DMS 273 (cell line): ENCODE measurements around the gene NCBP2.
A peak's percentile ranks its signal among the peaks of the same experiment; 100 is the strongest.

Source experiments
- DNase-seq: peaks from one replicate; lab custom pipeline; 2025; ENCODE audit not compliant: unreplicated experiment; lab: John Stamatoyannopoulos, UW

Gene NCBP2

GRCh38 chr3:196942226-196942914 lies at the start of gene NCBP2:
Gene NCBP2, minus strand, starts transcription at chr3:196942528. Its CDS starts 25 bp downstream, at chr3:196942503.
- DNase-seq = peak; percentile 100

DNA sequence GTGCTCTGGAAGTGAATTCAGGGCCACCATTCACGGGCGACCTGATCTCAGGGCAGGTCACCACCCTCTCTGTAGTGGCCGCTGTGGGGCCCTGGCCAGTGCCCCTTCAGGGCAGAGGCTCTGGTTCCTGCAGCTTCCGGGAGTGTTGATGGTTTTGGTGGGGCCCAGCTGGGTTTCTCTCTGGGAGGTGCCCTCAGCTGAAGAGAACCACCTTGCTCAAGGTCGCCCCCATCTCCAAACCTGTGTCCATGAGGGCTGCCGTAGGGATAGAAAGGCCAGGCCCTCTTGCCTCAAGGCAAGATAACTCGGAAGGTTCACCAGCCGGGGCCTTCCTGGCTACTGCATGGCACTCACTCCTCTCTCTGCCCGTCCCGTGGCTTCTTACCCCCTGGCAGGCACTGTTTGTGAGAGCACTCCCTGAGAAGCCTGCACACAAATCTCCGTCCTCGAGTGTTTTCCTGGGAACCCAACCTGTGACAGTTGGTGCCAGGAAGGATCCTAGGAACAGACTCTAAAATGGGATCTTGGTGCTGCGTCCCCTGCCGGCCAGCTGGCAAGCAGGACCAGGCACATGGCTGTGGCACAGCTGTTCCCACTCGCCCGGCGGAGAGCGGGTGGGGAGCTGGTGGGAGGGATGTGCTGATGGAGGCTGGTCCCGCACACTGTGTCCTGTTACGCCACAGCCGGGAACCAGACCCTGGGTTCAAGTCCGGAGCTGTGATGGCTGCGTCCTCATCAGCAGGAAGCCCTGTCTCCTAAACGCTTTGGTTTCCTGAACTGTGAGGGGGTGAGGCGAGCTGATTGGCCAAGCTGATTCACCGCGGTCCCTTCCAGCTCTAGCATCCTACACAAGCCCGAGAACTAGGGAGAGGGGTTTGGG lies 49.5 kb upstream of the NCBP2 start:
- DNase-seq = peak; percentile 40

- DNase-seq = no peak
These were observed 48.3 kb upstream of the NCBP2 start for GRCh38 chr3:196990601-196991007.

DNA sequence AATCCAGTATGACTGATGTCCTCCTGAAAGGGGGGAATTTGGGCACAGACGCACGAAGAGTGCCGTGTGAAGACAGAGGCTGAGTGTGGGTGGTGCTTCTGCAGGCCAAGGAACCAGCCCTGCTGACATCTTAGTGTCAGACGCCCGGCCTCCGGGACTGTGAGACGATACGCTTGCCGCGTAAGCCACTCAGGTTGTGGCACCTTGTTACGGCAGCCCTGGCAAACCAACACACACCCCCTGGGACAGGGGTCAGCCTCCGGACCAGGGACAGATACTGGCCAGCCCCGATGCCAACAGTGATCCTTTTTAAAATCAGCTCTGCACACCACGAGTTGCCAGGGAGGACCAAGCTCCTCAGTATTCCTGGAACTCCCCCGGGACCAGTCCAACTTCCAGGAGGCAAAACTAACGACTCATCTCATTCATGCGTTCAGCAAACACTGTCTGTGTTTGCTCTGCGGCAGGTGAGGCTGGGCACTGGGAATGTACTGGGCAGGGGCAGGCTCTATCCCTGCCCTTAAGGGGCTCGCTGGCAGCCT lies 47.5 kb upstream of the NCBP2 start:
- no peak for DNase-seq

- DNase-seq = peak; percentile 65
These were observed 46.1 kb upstream of the NCBP2 start for GRCh38 chr3:196988241-196989029.

DNA sequence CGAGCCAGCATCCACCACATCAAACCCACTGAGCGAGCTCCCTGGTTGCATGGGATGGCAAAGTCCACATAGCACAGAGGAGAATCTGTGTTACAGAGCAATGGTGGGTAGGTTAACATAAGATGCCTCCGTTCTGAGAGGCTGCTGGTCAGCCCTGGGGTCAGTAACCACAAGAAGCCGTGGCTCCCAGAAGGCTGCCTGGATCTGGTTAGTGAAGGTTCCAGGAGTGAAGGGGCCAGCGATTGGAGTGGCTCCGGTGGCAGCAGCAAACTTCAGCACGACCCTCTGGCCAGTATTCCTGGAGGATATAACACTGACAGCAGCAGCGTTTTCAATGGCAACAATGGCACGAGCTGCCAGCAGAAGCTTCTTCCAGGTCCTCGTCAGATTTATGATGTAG lies 44.7 kb upstream of the NCBP2 start:
- DNase-seq = no peak

- no peak for DNase-seq
These were observed 43.9 kb upstream of the NCBP2 start for GRCh38 chr3:196985954-196986885.

DNA sequence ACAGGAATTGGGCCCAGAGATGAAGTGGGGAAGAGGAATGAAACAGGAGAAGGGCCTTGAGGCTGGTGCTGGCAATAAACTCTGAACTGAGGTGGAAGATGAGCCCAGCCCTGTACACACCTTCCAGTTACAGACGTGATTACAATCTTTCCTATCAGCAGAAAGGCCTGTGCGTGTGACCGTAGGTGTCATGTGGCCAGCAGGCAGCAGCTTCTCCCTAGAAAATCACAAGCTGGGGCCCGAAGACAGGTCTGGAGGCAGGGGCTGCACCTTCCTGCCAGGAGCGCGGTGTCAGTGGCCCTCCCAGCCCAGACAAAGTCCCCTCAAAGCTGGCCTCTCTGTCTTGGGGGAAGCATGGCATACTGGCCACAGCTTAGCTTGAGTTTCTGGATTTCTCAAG lies 43.0 kb upstream of the NCBP2 start:
- DNase-seq = no peak

DNA sequence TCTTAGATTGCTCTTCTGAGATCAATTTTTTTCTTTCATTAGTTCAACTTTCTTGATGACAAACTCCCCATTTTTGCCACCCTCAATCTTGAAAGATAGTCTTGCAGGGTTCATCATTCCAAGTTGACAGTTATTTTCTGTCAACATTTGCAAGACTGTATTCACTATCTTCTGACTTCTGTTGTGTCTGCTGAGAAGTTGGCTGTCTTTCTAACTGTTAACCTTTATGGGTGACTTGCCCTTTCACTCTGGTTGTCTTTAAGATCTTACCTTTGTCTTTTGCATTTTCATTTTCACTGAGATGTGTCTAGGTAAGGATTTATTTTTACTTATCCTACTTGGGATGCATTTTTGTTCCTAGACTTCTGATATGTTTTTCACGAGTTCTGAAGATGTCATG lies 40.9 kb upstream of the NCBP2 start:
- DNase-seq = no peak

DNA sequence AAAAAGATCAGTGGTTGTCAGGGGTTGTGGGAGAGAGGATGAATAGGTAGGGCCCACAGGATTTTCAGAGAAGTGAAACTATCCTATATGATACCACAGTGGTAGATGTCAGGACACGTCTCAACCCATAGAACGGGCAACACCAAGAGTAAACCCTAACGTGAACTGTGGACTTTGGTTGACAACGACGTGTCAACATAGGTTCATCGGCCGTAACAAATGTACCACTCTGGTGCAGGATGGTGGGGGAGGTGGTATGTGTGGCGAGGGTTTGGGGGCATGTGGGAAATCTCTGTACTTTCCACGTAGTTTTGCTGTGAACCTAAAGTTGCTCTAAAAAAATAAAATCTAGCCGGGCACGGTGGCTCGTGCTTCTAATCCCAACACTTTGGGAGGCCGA lies 39.3 kb upstream of the NCBP2 start:
- DNase-seq = no peak

DNA sequence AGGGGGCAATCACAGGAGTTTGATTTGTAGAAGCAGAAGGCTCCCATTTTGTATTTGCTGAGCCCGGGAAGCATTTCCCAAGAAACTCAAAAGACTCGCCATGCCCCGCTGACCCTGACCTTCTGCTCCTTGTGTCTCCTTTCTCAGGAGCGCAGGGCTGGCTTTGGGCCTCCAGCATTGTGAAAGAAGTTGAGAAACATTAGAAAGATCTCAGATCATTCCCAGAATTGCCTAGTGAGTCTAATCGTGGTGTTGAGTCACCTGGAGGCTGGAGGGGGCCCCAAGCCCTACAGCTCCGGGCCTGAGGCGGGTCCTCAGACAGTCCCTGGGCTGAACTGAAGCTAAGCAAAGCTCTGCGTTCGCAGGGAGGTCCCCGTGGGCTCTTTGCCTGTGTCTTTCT lies 37.2 kb upstream of the NCBP2 start:
- no peak for DNase-seq

DNA sequence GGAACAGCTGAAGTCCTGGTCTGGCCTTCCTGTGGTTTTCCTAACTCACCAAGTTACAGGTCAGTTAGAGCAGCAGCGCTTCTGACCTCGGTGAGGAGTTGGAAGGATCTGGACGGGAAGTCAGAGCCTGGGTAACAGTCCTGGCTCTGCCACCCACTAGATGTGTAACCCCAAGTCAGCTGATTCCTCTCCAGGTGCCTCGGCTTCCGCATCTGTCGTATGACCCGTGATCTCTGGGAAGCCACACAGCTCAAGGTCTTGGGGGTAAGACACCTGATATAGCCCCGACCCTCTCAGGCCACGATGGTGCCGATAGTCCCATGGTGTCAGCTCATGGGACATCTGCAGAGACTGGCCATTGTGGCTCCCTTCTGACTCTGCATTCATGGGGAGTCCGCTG lies 34.6 kb upstream of the NCBP2 start:
- DNase-seq = no peak

DNA sequence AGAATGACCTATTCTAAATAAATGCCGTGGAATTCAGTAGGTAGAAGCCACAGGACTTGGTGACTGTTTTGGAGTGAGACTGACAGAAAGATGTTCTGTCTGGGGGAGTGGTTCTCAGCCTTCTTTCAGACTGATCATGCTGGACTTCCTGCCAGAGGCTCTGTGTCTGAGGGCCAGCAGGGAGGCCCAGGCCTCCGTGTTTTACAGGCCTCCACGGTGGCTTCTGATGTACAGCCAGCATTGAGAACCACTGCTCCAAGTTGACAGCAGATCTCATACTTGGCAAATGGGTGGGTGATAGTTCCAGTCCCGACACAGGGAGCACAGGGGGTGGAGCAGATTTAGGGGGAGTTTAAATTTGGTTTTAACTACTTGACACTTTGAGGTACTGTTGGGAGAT lies 33.0 kb upstream of the NCBP2 start:
- DNase-seq = no peak

DNA sequence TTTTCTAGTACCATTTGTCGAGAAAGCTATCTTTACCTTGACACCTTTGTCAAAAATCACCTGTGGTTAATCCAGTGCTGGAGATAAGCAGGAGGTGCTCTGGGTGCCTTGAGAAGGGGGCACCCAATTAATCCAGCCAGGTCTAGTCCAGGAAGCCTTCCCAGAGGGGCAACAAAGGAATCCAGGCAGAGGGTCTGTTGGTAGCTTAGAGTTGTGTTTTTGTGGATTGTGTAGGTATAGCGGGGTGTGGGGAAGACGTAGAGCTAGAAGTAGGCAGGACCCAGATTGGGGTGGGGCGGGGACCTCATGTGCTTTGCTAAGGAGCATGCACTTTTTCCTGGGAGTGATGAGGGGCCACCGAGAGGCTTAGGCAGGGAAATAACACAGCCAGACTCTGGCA lies 32.3 kb upstream of the NCBP2 start:
- DNase-seq = no peak

DNA sequence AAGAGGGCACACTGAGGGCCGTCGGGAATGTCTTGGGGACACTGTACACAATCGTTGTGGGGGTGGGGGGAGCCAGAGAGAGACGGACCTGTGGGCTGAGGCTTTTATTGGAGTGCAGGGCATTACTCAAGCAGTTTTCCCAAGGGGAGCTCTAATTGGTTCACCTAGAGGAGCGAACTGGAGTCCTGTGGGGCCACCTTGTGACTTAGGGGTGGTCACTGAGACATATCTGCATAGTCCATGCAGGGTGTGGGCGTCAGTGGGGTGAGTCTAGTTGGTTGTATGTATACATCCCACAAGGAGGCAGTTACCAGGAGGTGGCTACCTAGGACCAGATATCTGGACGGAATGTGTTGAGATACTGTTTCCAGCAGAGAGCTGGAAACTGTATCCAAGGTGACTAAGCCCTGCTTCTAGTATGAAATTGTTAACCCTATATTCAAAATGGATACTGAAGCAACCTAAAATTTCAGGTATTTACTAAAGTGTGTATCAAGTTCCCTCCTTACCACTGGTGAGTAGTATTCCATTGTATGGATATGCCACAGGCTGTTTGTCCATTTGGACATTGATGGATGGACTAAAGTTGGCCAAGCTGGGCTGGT lies 28.9 kb upstream of the NCBP2 start:
- DNase-seq = peak; percentile 31

GRCh38 chr3:196970547-196971093 lies 28.3 kb upstream of the NCBP2 start:
- DNase-seq = no peak

- DNase-seq = peak; percentile 92
These were observed 27.6 kb upstream of the NCBP2 start for GRCh38 chr3:196969660-196970546.

- DNase-seq = peak; percentile 72
These were observed 26.9 kb upstream of the NCBP2 start for GRCh38 chr3:196969134-196969659.
